Mesenteric fat pad (tissue), 1 donor: ENCODE results near the gene SMIM1. TPM values are rescaled to one million over a fixed set of nuclear protein-coding genes. Genes with fewer than 3 reads are reported as not detected.

Experiments used
- DNase-seq: peaks from one replicate; pipeline ENCODE4 v3.0.0-alpha.2; 2020; ENCODE audit warnings: low spot score
- total RNA-seq: library from RNA; stranded (reverse); fragmentation: NEBNext Ultra II Directional; extraction: Animal tissue kit (Norgen Biotek cat#: 25700); gene quantifications from one replicate; pipeline ENCODE4 v1.2.1, GENCODE V29; 2021
- donor health status: DM: yes; HTN: yes; CAD: no.

The SMIM1 gene
- total RNA-seq, 1 donor from 2014 or later, result 3.7 TPM

- DNase-seq, result no peak
Observed at GRCh38 chr1:3775490-3776230, 3.1 kb downstream of the SMIM1 start.

GRCh38 chr1:3776231-3776961, 3.8 kb downstream of the SMIM1 start:
- DNase-seq, result no peak

- no peak for DNase-seq
Observed at GRCh38 chr1:3777078-3777547, 4.6 kb downstream of the SMIM1 start.

GRCh38 chr1:3777647-3778589, 5.4 kb downstream of the SMIM1 start:
- DNase-seq, result no peak

- DNase-seq, result no peak
Observed at GRCh38 chr1:3778590-3779264, 6.2 kb downstream of the SMIM1 start.

- DNase-seq, result no peak
Observed at GRCh38 chr1:3779265-3779911, 6.8 kb downstream of the SMIM1 start.

GRCh38 chr1:3779912-3780416, 7.4 kb downstream of the SMIM1 start:
- DNase-seq, result no peak

- DNase-seq, result no peak
Observed at GRCh38 chr1:3780901-3781300, 8.4 kb downstream of the SMIM1 start.

GRCh38 chr1:3783651-3784474, 11.3 kb downstream of the SMIM1 start:
- DNase-seq, result no peak

- no peak for DNase-seq
Observed at GRCh38 chr1:3785045-3785444, 12.5 kb downstream of the SMIM1 start.

- DNase-seq, result no peak
Observed at GRCh38 chr1:3785456-3786157, 13.1 kb downstream of the SMIM1 start.

- no peak for DNase-seq
Observed at GRCh38 chr1:3786468-3787348, 14.2 kb downstream of the SMIM1 start.

GRCh38 chr1:3787349-3787715, 14.8 kb downstream of the SMIM1 start:
- no peak for DNase-seq

- no peak for DNase-seq
Observed at GRCh38 chr1:3787745-3788605, 15.4 kb downstream of the SMIM1 start.

- no peak for DNase-seq
Observed at GRCh38 chr1:3788756-3789420, 16.3 kb downstream of the SMIM1 start.
